Naive B cell (primary cell): ENCODE results near the gene CA9. TPM values are rescaled to one million over a fixed set of nuclear protein-coding genes. Genes with fewer than 3 reads are reported as not detected.

Source experiments
- ATAC-seq, 2 donors: fragments of 150-1000 bp; cut with Tn5 transposase; 2 replicates each; pipeline ENCODE4 v1.10.0; 2021; ENCODE audit warnings: low read depth in 2 of 2, mild to moderate bottlenecking in 2 of 2, moderate library complexity in 2 of 2
- DNase-seq: peaks from one replicate; pipeline ENCODE4 v3.0.0; 2022
- H3K27ac Mint-ChIP-seq, 6 donors: one replicate each; pipeline ENCODE4 v1.8.0; 2020 to 2022; ENCODE audit warnings: mild to moderate bottlenecking in 6 of 6, mixed read lengths in 6 of 6, moderate library complexity in 5 of 6, inconsistent platforms in 2 of 6
- H3K27me3 Mint-ChIP-seq, 3 donors: one replicate each; pipeline ENCODE4 v1.8.0; 2021 to 2022; ENCODE audit warnings: mixed read lengths in 3 of 3, mild to moderate bottlenecking in 1 of 3
- H3K36me3 Mint-ChIP-seq, 2 donors: one replicate each; pipeline ENCODE4 v1.8.0; 2020 to 2022; ENCODE audit warnings: mixed read lengths in 2 of 2, inconsistent platforms in 1 of 2, mild to moderate bottlenecking in 1 of 2
- H3K4me1 Mint-ChIP-seq, 3 donors: one replicate each; pipeline ENCODE4 v1.8.0; 2020 to 2022; ENCODE audit warnings: mixed read lengths in 3 of 3, inconsistent platforms in 1 of 3, mild to moderate bottlenecking in 1 of 3, moderate library complexity in 1 of 3
- H3K4me3 Mint-ChIP-seq, 8 donors: one replicate each; pipeline ENCODE4 v1.8.0; 2020 to 2022; ENCODE audit warnings: mild to moderate bottlenecking in 8 of 8, mixed read lengths in 8 of 8, moderate library complexity in 8 of 8, inconsistent platforms in 2 of 8
- H3K9me3 Mint-ChIP-seq, 7 donors: one replicate each; pipeline ENCODE4 v1.8.0; 2020 to 2022; ENCODE audit warnings: mixed read lengths in 7 of 7, mild to moderate bottlenecking in 5 of 7, inconsistent platforms in 2 of 7, moderate library complexity in 1 of 7
- polyA plus RNA-seq, 6 donors: library from polyadenylated mRNA; unstranded; fragments of 300-500 nt; fragmentation: Illumina TruSeq; gene quantifications; one replicate each; pipeline ENCODE4 v1.2.3, GENCODE V29; 2021; ENCODE audit warnings: low read depth in 6 of 6

Gene CA9
- polyA plus RNA-seq, 6 donors from 2014 or later: not detected

GRCh38 chr9:35725362-35725761 lies 51.6 kb downstream of the CA9 start:
- DNase-seq (no peak), ATAC-seq (no peak)
- Mint-ChIP-seq H3K4me3 (no peak overlapping the region), H3K27me3 (no peaks in the 10 kb centered on the region), H3K36me3 (peaks cover 13 to 25% of the 10 kb centered on the region in 2 donors), H3K9me3 (no peaks in the 10 kb centered on the region), H3K27ac (no peak overlapping the region), H3K4me1 (peaks cover 0 to 18% (median 11%) of the 10 kb centered on the region in 3 donors)

GRCh38 chr9:35726931-35727330 lies 53.2 kb downstream of the CA9 start:
- H3K4me1 Mint-ChIP-seq: peaks cover 0 to 22% (median 5%) of the 10 kb centered on the region in 3 donors

GRCh38 chr9:35727676-35728040 lies 53.9 kb downstream of the CA9 start:
- H3K27me3 Mint-ChIP-seq: no peaks in the 10 kb centered on the region
- H3K4me1 Mint-ChIP-seq: peaks cover 3 to 20% (median 9%) of the 10 kb centered on the region in 3 donors
- H3K9me3 Mint-ChIP-seq: no peaks in the 10 kb centered on the region
- H3K4me3 Mint-ChIP-seq: peak overlapping the region in 1 of 8 donors; percentile 78
- DNase-seq (no peak), ATAC-seq (no peak)
- H3K27ac Mint-ChIP-seq: peak overlapping the region in 1 of 6 donors; percentile 30
- peaks cover 0 to 11% of the 10 kb centered on the region in 2 donors for H3K36me3 Mint-ChIP-seq

More at GRCh38 chr9:35726931-35727330, 53.2 kb downstream of the CA9 start:
- H3K27me3 Mint-ChIP-seq: no peaks in the 10 kb centered on the region
- H3K4me3 Mint-ChIP-seq: peak overlapping the region in 6 of 8 donors; percentile 44 to 88 (median 74)
- no peaks in the 10 kb centered on the region for H3K9me3 Mint-ChIP-seq
- peak; percentile 90 to 91 for ATAC-seq
- peak; percentile 69 for DNase-seq
- H3K27ac Mint-ChIP-seq: peak overlapping the region in 4 of 6 donors; percentile 83 to 96 (median 92)
- H3K36me3 Mint-ChIP-seq: peaks cover 5 to 18% of the 10 kb centered on the region in 2 donors

DNA sequence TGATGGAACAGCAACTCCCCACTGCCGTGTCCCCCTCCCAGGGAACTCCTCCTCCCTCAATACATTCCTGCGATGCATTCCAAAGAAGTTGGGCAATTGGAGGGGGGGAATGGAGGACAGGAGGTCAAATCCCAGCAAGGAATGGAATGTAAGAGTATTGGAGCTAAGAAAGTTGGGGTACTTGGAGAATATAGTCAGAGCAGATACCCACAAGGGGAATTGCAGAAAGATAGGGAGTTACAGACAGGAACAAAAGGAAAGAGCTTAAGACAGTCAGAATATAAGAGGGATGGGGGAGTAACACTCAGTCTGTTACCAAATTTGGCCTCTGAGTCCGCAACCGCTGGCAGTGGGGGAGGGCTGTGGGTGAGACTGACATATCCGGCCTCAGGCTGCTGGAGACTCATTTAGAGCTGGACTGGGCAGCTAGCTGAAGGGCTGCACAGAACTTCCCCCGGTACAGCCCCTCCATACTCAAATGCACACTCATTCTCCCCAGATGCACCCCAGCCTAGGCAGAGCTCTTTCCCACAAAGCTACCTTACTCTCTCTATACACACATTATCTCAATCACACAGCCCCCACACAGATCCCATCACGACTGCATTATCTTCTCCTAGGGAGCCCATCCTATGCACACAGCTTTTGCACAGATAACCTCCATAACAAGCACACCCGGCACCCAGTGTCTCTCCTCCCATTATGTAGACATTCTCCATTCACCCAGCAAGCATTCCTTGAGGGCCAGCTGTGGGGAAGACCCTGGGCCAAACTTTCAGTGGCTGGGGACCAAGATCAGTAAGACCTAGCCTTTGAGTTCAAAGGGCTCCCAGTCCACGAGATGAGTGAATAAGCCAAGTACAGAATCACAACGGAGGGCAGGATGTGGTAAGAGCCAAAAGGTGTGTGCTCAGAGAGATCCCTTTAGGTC lies 54.6 kb downstream of the CA9 start:
- H3K27me3 Mint-ChIP-seq: no peaks in the 10 kb centered on the region
- ATAC-seq (no peak), DNase-seq (no peak)
- no peak overlapping the region for H3K4me3 Mint-ChIP-seq
- peaks cover 0 to 11% of the 10 kb centered on the region in 2 donors for H3K36me3 Mint-ChIP-seq
- H3K4me1 Mint-ChIP-seq: peaks cover 10 to 25% (median 15%) of the 10 kb centered on the region in 3 donors
- H3K27ac Mint-ChIP-seq: no peak overlapping the region
- H3K9me3 Mint-ChIP-seq: no peaks in the 10 kb centered on the region

GRCh38 chr9:35729101-35729500 lies 55.4 kb downstream of the CA9 start:
- Mint-ChIP-seq H3K9me3 (no peaks in the 10 kb centered on the region), H3K27me3 (no peaks in the 10 kb centered on the region), H3K4me3 (no peak overlapping the region), H3K4me1 (peaks cover 11 to 26% (median 17%) of the 10 kb centered on the region in 3 donors), H3K27ac (no peak overlapping the region), H3K36me3 (peaks cover 0 to 11% of the 10 kb centered on the region in 2 donors)
- ATAC-seq (no peak), DNase-seq (no peak)

- H3K4me1 Mint-ChIP-seq: peaks cover 11 to 22% (median 12%) of the 10 kb centered on the region in 3 donors
- ATAC-seq (no peak), DNase-seq (no peak)
- H3K9me3 Mint-ChIP-seq: no peaks in the 10 kb centered on the region
- H3K27ac Mint-ChIP-seq: peak overlapping the region in 4 of 6 donors; percentile 33 to 92 (median 55)
- no peaks in the 10 kb centered on the region for H3K27me3 Mint-ChIP-seq
- peaks cover 0 to 6% of the 10 kb centered on the region in 2 donors for H3K36me3 Mint-ChIP-seq
- no peak overlapping the region for H3K4me3 Mint-ChIP-seq
Measured at GRCh38 chr9:35729700-35730485, 56.2 kb downstream of the CA9 start.

DNA sequence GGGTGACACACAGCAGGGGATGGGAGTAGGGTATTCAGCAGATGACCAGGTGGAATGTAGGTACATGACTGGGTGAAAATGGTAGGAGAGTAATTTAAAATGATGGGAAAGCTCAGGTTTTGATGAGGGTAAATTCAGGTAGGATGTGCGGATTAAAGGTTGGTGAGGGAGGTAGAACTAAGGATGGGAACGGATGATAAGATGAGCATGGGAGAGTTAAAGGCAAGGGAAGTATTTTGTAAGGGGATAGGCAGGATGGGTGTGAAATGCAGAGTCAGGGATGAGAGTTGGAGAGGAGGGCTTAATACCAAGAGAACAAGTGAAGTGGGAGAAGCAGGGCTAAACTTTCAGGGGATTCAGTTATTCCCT lies 56.7 kb downstream of the CA9 start:
- Mint-ChIP-seq H3K9me3 (no peaks in the 10 kb centered on the region), H3K4me1 (peaks cover 11 to 26% (median 12%) of the 10 kb centered on the region in 3 donors), H3K27ac (peak overlapping the region in 3 of 6 donors; percentile 42 to 92 (median 74)), H3K4me3 (no peak overlapping the region), H3K36me3 (peaks cover 4 to 8% of the 10 kb centered on the region in 2 donors), H3K27me3 (no peaks in the 10 kb centered on the region)
- DNase-seq (no peak), ATAC-seq (no peak)

Other genes with a start within 250 kb of the CA9 start
- not detected for gene RUSC2, start 183.8 kb upstream of the CA9 start, polyA plus RNA-seq
- 10 to 100 TPM in 1 of 6 donors, 1 to 10 TPM in 5; 3.0 to 18.8 (median 6.8) TPM for gene TESK1, start 68.7 kb upstream of the CA9 start, polyA plus RNA-seq
- 100 to 1,000 TPM; 293 to 418 (median 315) TPM for gene CD72, start 55.5 kb upstream of the CA9 start, polyA plus RNA-seq
- 100 to 1,000 TPM in 1 of 6 donors, 10 to 100 TPM in 5; 56.8 to 107 (median 73.5) TPM for gene SIT1, start 23.0 kb upstream of the CA9 start, polyA plus RNA-seq
- 10 to 100 TPM in 4 of 6 donors, not detected in 2; 41.0 to 72.3 (median 56.5) TPM for gene RMRP, start 15.9 kb upstream of the CA9 start, polyA plus RNA-seq
- 10 to 100 TPM; 42.7 to 60.2 (median 51.5) TPM for gene CCDC107, start 15.6 kb upstream of the CA9 start, polyA plus RNA-seq
- gene ARHGEF39, start 8.7 kb upstream of the CA9 start, polyA plus RNA-seq: 1 to 10 TPM in 5 of 6 donors, under 1 TPM in 1; 0.90 to 4.0 (median 2.4) TPM
- gene TPM2, start 16.0 kb downstream of the CA9 start, polyA plus RNA-seq: under 1 TPM in 1 of 6 donors, not detected in 5; 0.52 TPM
- gene TLN1, start 58.3 kb downstream of the CA9 start, polyA plus RNA-seq: 100 to 1,000 TPM in 1 of 6 donors, 10 to 100 TPM in 5; 15.6 to 128 (median 42.4) TPM
- gene CREB3, start 58.7 kb downstream of the CA9 start, polyA plus RNA-seq: 10 to 100 TPM; 24.8 to 41.0 (median 33.2) TPM
- gene GBA2, start 75.3 kb downstream of the CA9 start, polyA plus RNA-seq: 10 to 100 TPM; 31.7 to 49.1 (median 39.0) TPM
- gene RGP1, start 75.4 kb downstream of the CA9 start, polyA plus RNA-seq: 10 to 100 TPM in 1 of 6 donors, 1 to 10 TPM in 5; 1.9 to 14.2 (median 6.9) TPM
- 1 to 10 TPM in 5 of 6 donors, not detected in 1; 2.1 to 7.2 (median 3.6) TPM for gene MSMP, start 80.3 kb downstream of the CA9 start, polyA plus RNA-seq
- gene NPR2, start 117.7 kb downstream of the CA9 start, polyA plus RNA-seq: 1 to 10 TPM in 1 of 6 donors, under 1 TPM in 2, not detected in 3; 0.70 to 1.4 (median 0.72) TPM
- 1 to 10 TPM in 5 of 6 donors, not detected in 1; 1.2 to 1.7 (median 1.5) TPM for gene SPAG8, start 138.3 kb downstream of the CA9 start, polyA plus RNA-seq
- gene HINT2, start 141.1 kb downstream of the CA9 start, polyA plus RNA-seq: 100 to 1,000 TPM in 1 of 6 donors, 10 to 100 TPM in 5; 69.4 to 109 (median 79.0) TPM
- not detected for gene FAM221B, start 154.8 kb downstream of the CA9 start, polyA plus RNA-seq
- 1 to 10 TPM; 1.7 to 3.3 (median 2.3) TPM for gene TMEM8B, start 155.3 kb downstream of the CA9 start, polyA plus RNA-seq
- gene OR13J1, start 196.5 kb downstream of the CA9 start, polyA plus RNA-seq: not detected
- not detected for gene HRCT1, start 232.3 kb downstream of the CA9 start, polyA plus RNA-seq
- not detected for gene SPAAR, start 235.6 kb downstream of the CA9 start, polyA plus RNA-seq